GM19452 (cell line): ENCODE results near the gene PAGE2.
"Not testable (repeated sequence)": the region's sequence is repeated elsewhere in the genome, so short reads cannot be mapped to it uniquely, and the experiment has no call there.

Source experiments
- ATAC-seq: cut with Tn5 transposase; IDR thresholded peaks from one replicate; pipeline ENCODE4 v1.9.1; 2021; ENCODE audit not compliant: unreplicated experiment

Gene PAGE2

DNA sequence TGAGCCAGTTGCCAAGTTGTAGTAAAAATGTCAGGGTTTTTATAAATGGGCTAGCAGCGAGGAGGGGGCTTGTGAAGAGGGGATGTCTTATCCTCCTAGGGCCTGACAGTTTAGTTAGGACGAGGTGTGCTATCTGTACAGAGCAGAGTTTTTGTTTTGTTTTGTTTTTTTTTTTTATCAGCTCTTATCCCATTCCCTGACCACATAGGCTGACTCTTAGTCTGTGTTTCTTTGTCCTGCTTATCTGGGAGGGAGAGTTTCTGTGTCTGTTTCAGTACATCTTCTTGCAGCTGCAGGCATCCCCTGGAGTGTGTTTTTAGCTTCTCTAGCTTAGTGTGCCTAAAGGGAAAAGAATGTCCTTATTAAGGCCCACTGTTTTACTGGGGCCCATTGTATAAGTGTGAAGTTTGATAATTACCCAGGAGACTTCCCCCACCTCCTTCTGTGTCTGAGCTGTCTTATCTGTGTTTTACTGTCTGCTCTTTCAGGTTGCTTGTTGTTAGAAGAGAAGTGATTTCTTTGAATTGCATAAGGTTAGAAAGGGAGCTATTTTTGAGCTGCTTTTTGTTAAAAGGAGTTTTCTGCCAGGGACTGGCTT is 32.0 kb downstream of the PAGE2 start:
- no peak for ATAC-seq

DNA sequence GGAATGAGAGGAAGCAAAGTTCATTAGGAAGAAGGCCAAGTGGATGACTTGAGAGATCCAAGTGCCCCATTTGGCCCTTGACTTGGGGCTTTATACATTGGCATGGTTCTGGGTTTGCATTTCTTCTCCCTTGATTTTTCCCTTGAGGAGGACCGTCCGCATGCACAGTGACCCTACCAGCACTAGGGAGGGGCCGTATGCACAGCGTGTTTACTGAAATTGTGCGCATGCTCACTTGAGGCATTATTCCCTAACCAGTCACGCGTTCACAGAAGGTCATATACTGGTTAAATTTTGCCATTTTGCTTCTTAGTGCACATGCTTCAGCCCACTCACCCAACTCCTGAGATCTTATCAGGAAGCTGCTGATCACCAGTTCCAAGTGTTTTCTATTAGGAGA is 35.1 kb downstream of the PAGE2 start:
- no peak for ATAC-seq

DNA sequence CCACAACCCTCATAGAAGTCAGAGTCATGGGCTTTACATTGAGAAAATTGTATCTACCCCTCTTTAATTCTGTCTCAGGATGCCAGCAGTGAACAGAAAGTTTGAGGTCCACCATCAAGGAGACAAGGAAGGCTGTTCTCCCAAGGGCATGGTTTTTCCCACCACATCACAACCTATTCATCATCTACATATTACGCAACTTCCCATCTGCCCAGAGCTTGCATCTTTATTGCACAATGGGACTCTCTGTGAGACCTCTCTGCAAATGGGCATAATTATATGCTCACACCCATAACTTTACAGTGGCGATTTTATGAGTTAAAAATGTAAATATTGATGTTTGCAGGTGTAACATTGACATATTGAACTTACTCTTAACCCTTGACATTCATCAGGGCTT is 38.9 kb downstream of the PAGE2 start:
- no peak for ATAC-seq

DNA sequence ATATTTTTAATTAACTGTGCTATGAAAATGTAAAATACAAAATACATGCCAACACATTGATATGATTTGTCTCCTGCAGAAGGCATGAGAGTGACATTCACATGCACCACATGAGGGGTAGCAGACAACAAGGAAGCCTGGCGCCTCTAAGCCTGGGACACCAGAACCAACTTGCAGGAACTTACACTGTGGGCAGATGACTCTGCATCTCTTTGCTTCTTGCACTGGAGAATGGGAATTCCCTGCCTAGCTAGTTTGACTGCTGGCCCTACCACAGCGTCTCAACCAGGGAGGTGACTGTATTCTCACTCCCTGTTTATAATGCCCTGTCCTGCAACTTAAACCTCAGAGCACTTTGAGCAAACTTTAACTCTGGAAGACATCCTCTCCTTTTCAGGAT is 40.5 kb downstream of the PAGE2 start:
- ATAC-seq: no peak

DNA sequence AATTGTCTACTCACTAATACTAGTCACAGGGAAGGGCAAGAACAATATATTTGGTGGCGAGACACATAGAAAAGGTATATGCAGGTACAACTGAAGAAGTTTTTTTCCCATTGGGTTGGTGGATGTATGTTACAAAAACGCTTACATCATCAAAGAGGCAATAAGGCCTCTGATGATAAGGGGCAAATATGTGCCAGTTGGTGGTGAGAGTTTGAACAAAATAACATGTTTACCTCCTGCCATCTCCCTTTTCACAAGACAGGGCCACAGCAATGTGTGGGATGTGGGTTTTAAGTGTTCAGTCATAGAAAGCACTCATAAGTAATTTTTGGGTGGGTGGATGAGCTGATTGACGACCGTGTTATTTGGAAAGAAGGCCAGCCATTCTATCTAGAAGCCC is 41.7 kb downstream of the PAGE2 start:
- ATAC-seq: no peak

DNA sequence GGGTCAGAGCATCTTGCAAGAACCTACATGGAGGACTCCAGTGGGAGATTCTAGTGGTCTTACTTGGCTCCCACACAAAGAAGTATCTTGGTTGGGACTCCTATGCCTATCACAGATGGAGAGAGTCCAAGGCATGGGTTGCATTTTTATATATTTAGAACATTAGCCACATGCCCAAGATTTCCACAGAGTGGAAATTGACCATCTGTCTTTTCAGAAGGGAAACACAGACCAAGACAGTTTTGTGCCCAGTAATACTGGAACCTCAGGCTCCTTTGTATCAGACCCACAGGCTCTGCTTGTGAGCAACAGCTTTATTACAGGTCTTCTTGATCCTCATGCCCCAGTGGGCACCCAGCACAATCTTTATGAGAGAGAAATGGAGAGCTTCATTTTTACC is 43.6 kb downstream of the PAGE2 start:
- no peak for ATAC-seq

DNA sequence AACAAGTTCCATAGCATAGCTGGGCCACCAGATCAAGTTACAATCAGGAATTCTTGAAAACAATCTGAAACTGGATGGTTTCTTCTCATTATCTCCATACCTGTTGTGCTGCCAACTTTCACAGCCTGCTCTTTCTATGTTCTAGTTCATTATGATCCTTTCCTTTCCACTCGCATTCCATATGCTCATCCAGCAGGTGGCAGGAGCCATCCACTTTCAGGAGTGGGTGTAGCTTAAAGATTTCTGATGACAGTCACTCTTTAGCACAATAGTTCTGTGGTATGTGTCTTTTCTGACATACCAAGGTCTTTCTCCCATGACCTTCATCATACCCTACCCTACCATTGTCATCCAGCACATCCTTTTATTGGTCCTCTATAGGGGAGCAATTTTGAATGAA is 46.4 kb downstream of the PAGE2 start:
- no peak for ATAC-seq

GRCh38 chrX:55140800-55141199 is 52.0 kb downstream of the PAGE2 start:
- not testable (repeated sequence) for ATAC-seq
